ENCODE measurements around the gene CCDC142.

Gene CCDC142

DNA sequence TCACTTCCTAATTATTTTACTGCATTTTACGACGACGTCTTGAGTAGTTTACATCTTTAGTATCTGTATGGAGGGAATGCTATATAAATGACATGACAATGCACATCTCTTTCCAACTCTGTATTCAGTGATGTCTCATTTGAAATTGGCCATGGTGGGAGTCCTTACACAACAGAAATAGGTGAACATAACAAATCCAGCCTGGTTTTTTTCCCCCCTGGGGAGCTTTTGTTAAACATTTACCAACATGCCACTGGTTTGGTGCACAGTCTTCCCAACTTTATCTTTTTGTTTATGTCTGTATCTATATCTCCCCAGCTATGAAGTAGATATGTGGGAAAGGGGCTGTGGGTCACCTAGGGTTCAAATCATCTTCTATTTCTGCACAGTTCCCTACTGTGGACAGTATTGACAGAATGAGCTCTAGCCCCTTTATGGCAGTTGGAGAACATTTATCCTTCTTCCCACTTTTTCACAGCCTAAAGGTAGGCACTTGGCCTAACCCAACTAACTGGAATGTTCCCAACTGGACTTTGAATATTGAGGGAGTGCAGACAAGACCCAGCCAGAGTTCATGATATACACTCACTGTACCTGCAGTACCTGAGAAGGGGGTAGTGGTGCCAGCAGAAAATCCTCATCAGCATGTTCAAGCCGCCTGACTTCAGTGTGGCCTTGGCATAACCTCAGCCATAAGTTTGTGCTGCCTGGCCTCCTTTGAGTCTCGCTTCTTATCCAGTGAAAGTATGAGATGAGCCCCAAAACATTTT lies 35.4 kb downstream of the CCDC142 start:
- TF ChIP-seq, protein P1, sequence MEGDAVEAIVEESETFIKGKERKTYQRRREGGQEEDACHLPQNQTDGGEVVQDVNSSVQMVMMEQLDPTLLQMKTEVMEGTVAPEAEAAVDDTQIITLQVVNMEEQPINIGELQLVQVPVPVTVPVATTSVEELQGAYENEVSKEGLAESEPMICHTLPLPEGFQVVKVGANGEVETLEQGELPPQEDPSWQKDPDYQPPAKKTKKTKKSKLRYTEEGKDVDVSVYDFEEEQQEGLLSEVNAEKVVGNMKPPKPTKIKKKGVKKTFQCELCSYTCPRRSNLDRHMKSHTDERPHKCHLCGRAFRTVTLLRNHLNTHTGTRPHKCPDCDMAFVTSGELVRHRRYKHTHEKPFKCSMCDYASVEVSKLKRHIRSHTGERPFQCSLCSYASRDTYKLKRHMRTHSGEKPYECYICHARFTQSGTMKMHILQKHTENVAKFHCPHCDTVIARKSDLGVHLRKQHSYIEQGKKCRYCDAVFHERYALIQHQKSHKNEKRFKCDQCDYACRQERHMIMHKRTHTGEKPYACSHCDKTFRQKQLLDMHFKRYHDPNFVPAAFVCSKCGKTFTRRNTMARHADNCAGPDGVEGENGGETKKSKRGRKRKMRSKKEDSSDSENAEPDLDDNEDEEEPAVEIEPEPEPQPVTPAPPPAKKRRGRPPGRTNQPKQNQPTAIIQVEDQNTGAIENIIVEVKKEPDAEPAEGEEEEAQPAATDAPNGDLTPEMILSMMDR (conservative IDR thresholded peaks at IDR 0.05): no peak
- no peak for TF ChIP-seq ZFX (IDR thresholded peaks at IDR 0.05)
- H3K27ac ChIP-seq: no peak overlapping the region

- H3K27ac ChIP-seq: no peak overlapping the region
- TF ChIP-seq, protein P1 (conservative IDR thresholded peaks at IDR 0.05): no peak
- TF ChIP-seq ZFX (IDR thresholded peaks at IDR 0.05): no peak
Observed at GRCh38 chr2:74444498-74445318, 38.1 kb downstream of the CCDC142 start.

DNA sequence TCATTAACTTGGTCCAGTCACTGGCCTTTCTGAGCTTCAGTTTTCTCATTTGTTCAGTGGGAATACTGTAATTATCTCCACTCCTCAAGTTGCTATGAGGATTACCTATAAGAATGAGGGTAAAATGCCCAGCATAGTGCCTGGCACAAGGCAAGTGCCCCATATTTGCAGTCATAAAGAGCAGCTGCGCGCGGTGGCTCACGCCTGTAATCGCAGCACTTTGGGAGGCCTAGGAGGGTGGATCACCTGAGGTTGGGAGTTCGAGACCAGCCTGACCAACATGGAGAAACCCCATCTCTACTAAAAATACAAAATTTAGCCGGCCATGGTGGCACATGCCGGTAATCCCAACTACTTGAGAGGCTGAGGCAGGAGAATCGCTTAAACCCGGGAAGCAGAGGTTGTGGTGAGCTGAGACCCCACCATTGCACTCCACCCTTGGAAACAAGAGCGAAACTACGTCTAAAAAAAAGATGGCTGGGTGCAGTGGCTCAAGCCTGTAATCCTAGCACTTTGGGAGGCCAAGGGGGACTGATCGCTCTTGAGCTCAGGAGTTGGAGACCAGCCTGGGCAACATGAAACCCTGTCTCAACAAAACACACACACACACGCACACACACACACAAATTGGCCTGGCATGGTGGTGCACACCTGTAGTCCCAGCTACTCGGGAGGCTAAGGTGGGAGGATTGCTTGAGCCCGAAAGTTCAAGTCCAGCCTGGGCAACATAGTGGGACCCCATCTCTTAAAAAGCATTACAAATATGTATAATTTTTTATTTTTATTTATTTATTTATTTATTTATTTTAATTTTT lies 40.1 kb downstream of the CCDC142 start:
- H3K27ac ChIP-seq: peak overlapping the region; percentile 87

GRCh38 chr2:74441690-74442482 lies 40.9 kb downstream of the CCDC142 start, which contains the start of gene RTKN:
Gene RTKN (minus strand): TSS chr2:74441937. CDS start chr2:74441816, 121 bp downstream.
- peak within 1 kb of the TSS; percentile 87 for H3K27ac ChIP-seq
- TF ChIP-seq ZFX (IDR thresholded peaks at IDR 0.05): peak; percentile 26; the same call in 1 of the 2 replicates
- TF ChIP-seq, protein P1 (conservative IDR thresholded peaks at IDR 0.05): no peak; the same call in 1 of the 2 replicates

GRCh38 chr2:74441170-74441689 lies 41.6 kb downstream of the CCDC142 start:
- peak overlapping the region; percentile 87 for H3K27ac ChIP-seq
- TF ChIP-seq, protein P1 (conservative IDR thresholded peaks at IDR 0.05): no peak
- TF ChIP-seq ZFX (IDR thresholded peaks at IDR 0.05): no peak

DNA sequence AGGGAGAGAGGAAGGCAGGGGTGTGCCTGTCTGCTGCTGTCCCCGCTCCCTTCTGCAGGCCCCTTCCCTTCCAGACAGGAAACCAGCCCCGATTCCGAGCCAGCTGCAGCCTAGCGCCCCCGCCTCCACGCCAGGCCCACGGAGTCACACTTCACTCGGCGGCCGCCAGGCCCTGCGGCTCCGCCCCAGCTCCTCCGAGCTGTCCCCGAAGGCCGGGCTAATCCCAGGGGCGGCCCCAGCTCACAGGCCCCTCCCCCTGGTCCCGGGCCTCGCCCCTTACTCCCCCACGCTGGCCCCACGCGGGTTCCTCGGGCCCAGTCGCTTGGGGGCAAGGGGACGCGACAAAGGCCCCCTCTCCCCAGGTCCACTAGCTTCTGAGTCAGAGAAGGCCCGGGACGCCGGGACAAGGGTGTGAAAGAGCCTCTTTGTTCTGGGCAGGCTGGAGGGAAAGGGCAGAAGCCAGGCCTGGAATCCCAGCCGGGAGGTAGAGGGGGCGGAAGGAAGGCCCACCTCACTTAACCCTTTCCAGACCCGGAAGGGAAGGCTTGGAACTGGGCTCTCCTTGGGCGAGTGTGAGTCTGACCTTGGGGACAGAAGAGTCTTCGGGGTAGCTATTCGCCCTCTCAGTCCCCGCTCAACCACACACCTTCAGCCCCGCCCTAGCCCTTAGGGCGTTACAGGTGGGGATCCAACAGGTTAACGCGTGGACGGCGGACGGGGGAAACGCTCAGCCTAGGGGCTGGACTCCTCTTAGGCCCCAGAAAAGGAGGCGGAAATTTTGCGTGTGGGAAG lies 42.2 kb downstream of the CCDC142 start:
- TF ChIP-seq ZFX (IDR thresholded peaks at IDR 0.05): no peak; the same call in 1 of the 2 replicates
- TF ChIP-seq, protein P1 (conservative IDR thresholded peaks at IDR 0.05): no peak; the same call in 1 of the 2 replicates
- peak overlapping the region; percentile 87 for H3K27ac ChIP-seq

Measured in C4-2B (cell line).